Mammary epithelial cell (primary cell): ENCODE data around the gene MDFIC.

Source experiments
- EZH2 ChIP-seq: IDR thresholded peaks from 2 replicates; pipeline ENCODE4 v1.6.1; 2012; ENCODE audit warnings: low read length, inconsistent platforms, borderline replicate concordance
- TF ChIP-seq, protein P1 (sequence below), 2 donors: IDR thresholded peaks in 1 of 2; conservative IDR thresholded peaks in 1 of 2; 2 replicates each; pipeline ENCODE4 v1.5.1; 2011 to 2012; ENCODE audit warnings: inconsistent platforms in 2 of 2, low read length in 2 of 2, mild to moderate bottlenecking in 2 of 2, control low read depth in 1 of 2, low read depth in 1 of 2; ENCODE audit not compliant: insufficient read depth in 1 of 2; ENCODE audit errors: extremely low read depth in 1 of 2

DNA sequence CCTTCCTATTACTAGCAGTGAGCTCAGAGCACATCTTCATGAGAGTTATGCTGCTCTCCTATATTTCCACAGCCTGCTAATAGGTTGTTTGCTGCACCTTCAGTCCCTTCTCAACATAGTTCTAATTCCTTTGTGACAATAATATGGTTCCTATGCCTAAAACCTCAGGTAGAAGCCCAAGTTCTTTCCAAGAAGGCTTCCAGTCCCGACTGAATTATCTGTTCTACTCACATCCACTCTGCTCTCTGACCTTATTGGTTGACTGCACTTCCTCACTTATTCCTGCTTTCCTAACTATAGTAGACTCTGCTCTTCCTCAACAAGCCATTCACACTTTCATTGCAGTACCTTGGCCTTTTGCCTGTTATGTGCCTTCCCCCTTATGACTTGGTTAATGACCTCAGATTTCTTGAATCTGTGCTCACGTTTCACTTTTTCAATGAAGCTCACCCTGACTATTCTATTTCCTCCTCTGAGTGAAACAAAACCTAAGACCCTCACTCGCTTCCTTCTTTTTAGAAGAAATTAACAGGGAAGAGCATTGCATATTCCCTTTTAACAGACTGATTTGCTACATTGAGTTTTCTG is 132.7 kb downstream of the MDFIC start:
- TF ChIP-seq, protein P1, sequence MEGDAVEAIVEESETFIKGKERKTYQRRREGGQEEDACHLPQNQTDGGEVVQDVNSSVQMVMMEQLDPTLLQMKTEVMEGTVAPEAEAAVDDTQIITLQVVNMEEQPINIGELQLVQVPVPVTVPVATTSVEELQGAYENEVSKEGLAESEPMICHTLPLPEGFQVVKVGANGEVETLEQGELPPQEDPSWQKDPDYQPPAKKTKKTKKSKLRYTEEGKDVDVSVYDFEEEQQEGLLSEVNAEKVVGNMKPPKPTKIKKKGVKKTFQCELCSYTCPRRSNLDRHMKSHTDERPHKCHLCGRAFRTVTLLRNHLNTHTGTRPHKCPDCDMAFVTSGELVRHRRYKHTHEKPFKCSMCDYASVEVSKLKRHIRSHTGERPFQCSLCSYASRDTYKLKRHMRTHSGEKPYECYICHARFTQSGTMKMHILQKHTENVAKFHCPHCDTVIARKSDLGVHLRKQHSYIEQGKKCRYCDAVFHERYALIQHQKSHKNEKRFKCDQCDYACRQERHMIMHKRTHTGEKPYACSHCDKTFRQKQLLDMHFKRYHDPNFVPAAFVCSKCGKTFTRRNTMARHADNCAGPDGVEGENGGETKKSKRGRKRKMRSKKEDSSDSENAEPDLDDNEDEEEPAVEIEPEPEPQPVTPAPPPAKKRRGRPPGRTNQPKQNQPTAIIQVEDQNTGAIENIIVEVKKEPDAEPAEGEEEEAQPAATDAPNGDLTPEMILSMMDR (conservative IDR thresholded peaks at IDR 0.05 in 1 of 2, IDR thresholded peaks at IDR 0.05 in 1 of 2; ENCODE audit: extremely low read depth in 1 of 2, insufficient read depth in 1 of 2, low read depth in 1 of 2, low read length in 2 of 2) = no peak
- no peak for TF ChIP-seq EZH2
